Measurements from ENCODE around the gene HLA-DPA1. TPM values are rescaled to one million over a fixed set of nuclear protein-coding genes. Genes with fewer than 3 reads are reported as not detected.

The HLA-DPA1 gene
- total and polyA plus RNA-seq, 10 of the 15 experiments (the other 5 are each of a cell fraction or from before 2014, with no cell fraction given), result 508 to 1,640 (median 829) TPM

GRCh38 chr6:33088258-33088930 is 14.9 kb upstream of the HLA-DPA1 start:
- no peak overlapping the region for H3K27ac ChIP-seq (ENCODE audit: control insufficient read depth, insufficient read depth)
- peaks cover under 1% of the 10 kb centered on the region; the same call in 1 of the 2 replicates for H3K79me2 ChIP-seq (ENCODE audit: control insufficient read depth, insufficient read depth, low read length)
- in situ Hi-C loops (cut with MboI) (no loop called here), intact Hi-C loops (cut with micrococcal nuclease; ENCODE audit: unreplicated experiment) (loop anchor here (10.0 kb wide), 1 partner anchor 204 kb away; no protein-coding TSS in a partner anchor)
- no peaks in the 10 kb centered on the region for H4K20me1 ChIP-seq (ENCODE audit: control insufficient read depth, insufficient read depth)
- no peak overlapping the region for H2AFZ ChIP-seq (ENCODE audit: control insufficient read depth, low read depth, low read length)
- DNase-seq (ENCODE audit: low read depth, low spot score) (no peak), ATAC-seq (peak; percentile 6; the same call in 2 of the 3 replicates), FAIRE-seq (no peak)
- POLR2A ChIA-PET, result interaction anchor here (1.1 to 1.8 kb wide), 4 partner anchors 13 to 70 kb away, joined by 3 to 7 read pairs (median 4); partner anchors contain the start of gene HLA-DPB1
- RAD21 ChIA-PET (ENCODE audit: unreplicated experiment), result interaction anchor here (0.6 to 2.9 kb wide), 3 partner anchors 29 to 72 kb away, joined by 3 to 12 read pairs (median 6); no protein-coding TSS in a partner anchor
- no peaks in the 10 kb centered on the region for H3K27me3 ChIP-seq (replicated peaks in 1 of 2; ENCODE audit: control insufficient read depth in 2 of 2, insufficient read depth in 2 of 2, low read length in 1 of 2)
- H3K4me1 ChIP-seq (ENCODE audit: control insufficient read depth, insufficient read depth, low read length), result no peaks in the 10 kb centered on the region
- no peak overlapping the region for H3K9ac ChIP-seq (ENCODE audit: control insufficient read depth, insufficient read depth, low read length)
- peaks cover 11 to 17% of the 10 kb centered on the region in 2 experiments for H3K36me3 ChIP-seq (ENCODE audit: control insufficient read depth in 2 of 2, insufficient read depth in 2 of 2, low read length in 1 of 2)
- H3K4me2 ChIP-seq (ENCODE audit: control insufficient read depth, insufficient read depth), result no peak overlapping the region
- 62% methylated on average over 3 of the region's 3 CpGs for WGBS (ENCODE audit: insufficient coverage, insufficient replicate concordance, low lambda C conversion rate, missing lambda C conversion rate)
- H3K4me3 ChIP-seq, result no peak overlapping the region
- CTCF ChIA-PET, result interaction anchor here (0.6 to 14.2 kb wide), 9 partner anchors 9 to 177 kb away, joined by 3 to 281 read pairs (median 3); no protein-coding TSS in a partner anchor
- no TSS peak for BruUV-seq (replicated peaks)
- no peaks in the 10 kb centered on the region for H3K9me3 ChIP-seq (replicated peaks; ENCODE audit: control insufficient read depth, insufficient read depth, low read length)
- SMC1A ChIA-PET (ENCODE audit: uncharacterized antibody, unreplicated experiment), result interaction anchor here (1.2 to 7.1 kb wide), 7 partner anchors 10 to 88 kb away, joined by 3 to 54 read pairs (median 6); partner anchors contain the start of gene HLA-DPB1
- peak; percentile 46; the same call in 1 of the 2 replicates for TF ChIP-seq POLR2A (IDR thresholded peaks at IDR 0.05; ENCODE audit: low read depth, low read length)
- peak; percentile 53; the same call in 1 of the 2 replicates for TF ChIP-seq ATF2 (IDR thresholded peaks at IDR 0.05; ENCODE audit: low read length)
- TF ChIP-seq, protein P1, sequence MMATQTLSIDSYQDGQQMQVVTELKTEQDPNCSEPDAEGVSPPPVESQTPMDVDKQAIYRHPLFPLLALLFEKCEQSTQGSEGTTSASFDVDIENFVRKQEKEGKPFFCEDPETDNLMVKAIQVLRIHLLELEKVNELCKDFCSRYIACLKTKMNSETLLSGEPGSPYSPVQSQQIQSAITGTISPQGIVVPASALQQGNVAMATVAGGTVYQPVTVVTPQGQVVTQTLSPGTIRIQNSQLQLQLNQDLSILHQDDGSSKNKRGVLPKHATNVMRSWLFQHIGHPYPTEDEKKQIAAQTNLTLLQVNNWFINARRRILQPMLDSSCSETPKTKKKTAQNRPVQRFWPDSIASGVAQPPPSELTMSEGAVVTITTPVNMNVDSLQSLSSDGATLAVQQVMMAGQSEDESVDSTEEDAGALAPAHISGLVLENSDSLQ (IDR thresholded peaks at IDR 0.05), result no peak
- no peak for TF ChIP-seq HDAC6 (IDR thresholded peaks at IDR 0.05; ENCODE audit: unreplicated experiment)
- TF ChIP-seq IKZF2 (IDR thresholded peaks at IDR 0.05), result no peak
- TF ChIP-seq NFXL1 (IDR thresholded peaks at IDR 0.05; ENCODE audit: borderline replicate concordance), result no peak
- TF ChIP-seq E2F8 (IDR thresholded peaks at IDR 0.05; ENCODE audit: low read depth, partially characterized antibody), result no peak
- TF ChIP-seq RUNX3 (IDR thresholded peaks at IDR 0.05; ENCODE audit: low read length), result no peak
- no peak for TF ChIP-seq BCL11A (IDR thresholded peaks at IDR 0.05; ENCODE audit: low read depth, low read length)
- TF ChIP-seq ZBTB4 (CRISPR knock-in tag; IDR thresholded peaks at IDR 0.05), result no peak
- no peak for TF ChIP-seq RB1 (IDR thresholded peaks at IDR 0.05; ENCODE audit: borderline replicate concordance)
- TF ChIP-seq BACH1 (IDR thresholded peaks at IDR 0.05; ENCODE audit: borderline replicate concordance), result no peak
- peak; percentile 59; the same call in 1 of the 2 replicates for TF ChIP-seq SMAD5 (IDR thresholded peaks at IDR 0.05; ENCODE audit: low read depth)
- TF ChIP-seq PML (IDR thresholded peaks at IDR 0.05; ENCODE audit: low read length), result peak; percentile 75

Data from GM12878 (cell line).